ENCODE data around the gene JADE1.

JADE1 gene

GRCh38 chr4:128879283-128879682, 69.8 kb downstream of the JADE1 start:
- no peak for DNase-seq

GRCh38 chr4:128879971-128880370, 70.5 kb downstream of the JADE1 start:
- no peak for DNase-seq

- no peak for DNase-seq
These were observed 71.2 kb downstream of the JADE1 start for GRCh38 chr4:128880662-128881061.

DNA sequence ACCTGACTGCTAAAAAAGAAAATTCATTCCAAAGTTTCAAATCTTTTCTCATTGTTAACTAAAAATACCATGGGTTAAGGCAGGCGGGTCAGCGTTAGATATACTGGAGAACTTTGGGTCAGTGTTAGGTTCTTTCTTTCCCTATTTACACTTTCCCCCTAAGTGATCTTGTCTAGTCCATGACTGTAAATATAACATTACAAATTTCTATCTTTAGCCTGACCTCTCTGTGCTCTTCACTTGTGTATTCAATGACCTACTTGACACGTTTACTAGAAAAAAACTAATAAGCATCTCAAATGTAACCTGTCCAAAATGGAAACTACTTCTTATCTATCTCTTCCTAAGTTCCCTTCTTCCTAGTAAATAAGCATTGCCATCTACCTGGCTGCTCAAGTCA, 95.3 kb downstream of the JADE1 start:
- DNase-seq: no peak

GRCh38 chr4:128906581-128906980, 97.1 kb downstream of the JADE1 start:
- DNase-seq: no peak

- no peak for DNase-seq
These were observed 98.5 kb downstream of the JADE1 start for GRCh38 chr4:128907981-128908380.

GRCh38 chr4:128908735-128909134, 99.2 kb downstream of the JADE1 start:
- no peak for DNase-seq

DNA sequence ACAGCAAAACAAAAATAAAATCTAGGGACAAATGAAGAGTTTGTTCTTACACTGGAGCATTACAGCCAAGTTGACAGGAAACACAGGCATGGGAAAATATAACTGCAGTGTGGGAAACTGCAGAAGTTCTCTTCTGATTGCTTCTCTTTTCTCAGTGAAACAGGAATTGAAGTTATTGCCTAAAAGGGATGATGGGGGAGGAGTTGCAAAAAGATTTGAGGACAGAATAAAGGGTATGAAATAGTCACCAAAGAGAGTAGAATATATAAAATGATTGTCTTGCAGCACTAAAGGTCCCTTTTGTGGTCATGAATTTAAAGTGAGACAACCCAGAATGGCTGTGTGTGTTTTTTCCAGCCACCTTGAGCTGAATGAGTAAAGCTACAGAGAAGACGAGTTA, 103.7 kb downstream of the JADE1 start:
- no peak for DNase-seq

GRCh38 chr4:128915544-128915943, 106.0 kb downstream of the JADE1 start:
- DNase-seq: no peak

- peak; percentile 33 to 65 for DNase-seq
These were observed 107.3 kb downstream of the JADE1 start for GRCh38 chr4:128916832-128917231.

DNA sequence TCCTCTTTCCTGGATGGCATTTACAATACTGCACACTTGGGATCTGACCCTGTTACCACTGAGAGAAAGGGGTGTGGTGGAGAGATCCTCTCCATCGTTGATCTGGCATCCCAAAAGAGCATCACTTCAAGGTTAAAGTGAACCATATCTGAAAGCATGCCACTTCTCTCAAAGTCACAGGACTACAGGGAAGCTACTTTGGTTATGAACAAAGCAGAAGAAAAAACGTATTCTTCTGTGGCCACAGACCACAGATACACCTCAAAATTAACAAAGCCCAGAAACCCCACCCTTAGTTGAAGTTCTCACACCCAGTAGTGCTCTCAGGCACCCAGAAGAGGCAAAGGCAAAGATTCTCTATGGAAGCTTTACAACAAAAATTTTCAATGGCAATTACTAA, 108.3 kb downstream of the JADE1 start:
- DNase-seq: peak in 1 of 2 donors; percentile 28

- no peak for DNase-seq
These were observed 112.5 kb downstream of the JADE1 start for GRCh38 chr4:128921954-128922353.

Measured in CD4-positive, alpha-beta T cell treated with Interferon alpha-2 for 1 hour (primary cell).